ENCODE measurements around the gene GUCY2C.

GRCh38 chr12:14665354-14666348 is 30.7 kb downstream of the GUCY2C start:
- no peak for TF ChIP-seq EZH2phosphoT487 (IDR thresholded peaks at IDR 0.05; ENCODE audit: borderline replicate concordance)
- TF ChIP-seq CTCF (conservative IDR thresholded peaks at IDR 0.05; ENCODE audit: low read length) = no peak
